B cell (primary cell): ENCODE data around the gene PDCD4. TPM values are rescaled to one million over a fixed set of nuclear protein-coding genes. Genes with fewer than 3 reads are reported as not detected.

ENCODE experiments used
- ATAC-seq: fragments of 200-7000 bp; cut with Tn5 transposase; one replicate; pipeline ENCODE4 v1.10.0; 2021; ENCODE audit warnings: low read depth, mild to moderate bottlenecking, moderate number of reproducible peaks, moderate library complexity
- CTCF ChIA-PET: fragments of 350-600 bp; sonication (Branson Sonifier 250); formaldehyde crosslinking; loops from one replicate; lab custom pipeline; 2021; ENCODE audit warnings: antibody characterized with exemption, inconsistent platforms; lab: Charles Lee
- POLR2A ChIA-PET: fragments of 350-600 bp; sonication (Branson Sonifier 250); formaldehyde crosslinking; loops from one replicate; lab custom pipeline; 2021; ENCODE audit warnings: antibody characterized with exemption; lab: Charles Lee
- DNase-seq: peaks from one replicate; pipeline ENCODE4 v3.0.0; 2013
- H2AFZ ChIP-seq: 2 replicates; pipeline ENCODE4 v1.6.1; 2012; ENCODE audit warnings: mild to moderate bottlenecking, low read depth, low read length; ENCODE audit not compliant: insufficient read depth, poor library complexity, severe bottlenecking
- H3K27ac ChIP-seq, 2 donors: 1 replicate in 1 of 2; 2 replicates in 1 of 2; pipeline ENCODE4 v1.5.1; 2012 to 2013; ENCODE audit warnings: low read length in 2 of 2, mild to moderate bottlenecking in 2 of 2, moderate library complexity in 1 of 2
- H3K27me3 ChIP-seq, 4 experiments: fragments of 200-600 bp in 1 of 4; sonication (generic) in 1 of 4; replicated peaks in 1 of 4; 1 replicate in 2 of 4; 2 replicates in 2 of 4; pipeline versions ENCODE4 v1.6.1 to v1.7.0; 2013 to 2016; ENCODE audit warnings: low read length in 3 of 4, mild to moderate bottlenecking in 2 of 4, mixed read lengths in 1 of 4, moderate library complexity in 1 of 4; ENCODE audit not compliant: insufficient read depth in 4 of 4, control insufficient read depth in 3 of 4; ENCODE audit errors: control extremely low read depth in 1 of 4
- H3K36me3 ChIP-seq, 2 experiments: replicated peaks in 1 of 2; 1 replicate in 1 of 2; 2 replicates in 1 of 2; pipeline versions ENCODE4 v1.6.1 to v1.7.1; 2013; ENCODE audit warnings: low read length in 1 of 2; ENCODE audit not compliant: insufficient read depth in 2 of 2, control insufficient read depth in 1 of 2; ENCODE audit errors: control extremely low read depth in 1 of 2, extremely low read depth in 1 of 2
- H3K4me1 ChIP-seq, 2 donors: fragments of 200-600 bp in 1 of 2; sonication (generic) in 1 of 2; 1 replicate in 1 of 2; 2 replicates in 1 of 2; pipeline versions ENCODE4 v1.5.1 to v1.6.1; 2013 to 2017; ENCODE audit warnings: low read length in 2 of 2; ENCODE audit not compliant: control insufficient read depth in 2 of 2, insufficient read depth in 2 of 2
- H3K4me2 ChIP-seq: replicated peaks from 2 replicates; pipeline ENCODE3; 2012; ENCODE audit warnings: mild to moderate bottlenecking, low read depth, low read length; ENCODE audit not compliant: poor library complexity, severe bottlenecking
- H3K4me3 ChIP-seq, 5 experiments: fragments of 200-600 bp in 1 of 5; sonication (generic) in 1 of 5; 1 replicate in 3 of 5; 2 replicates in 2 of 5; pipeline versions ENCODE4 v1.5.1 to v1.7.0; 2011 to 2016; ENCODE audit warnings: low read length in 4 of 5, mild to moderate bottlenecking in 4 of 5, low read depth in 2 of 5, control low read depth in 1 of 5, moderate library complexity in 1 of 5; ENCODE audit not compliant: insufficient read depth in 1 of 5; ENCODE audit errors: control extremely low read depth in 1 of 5, extremely low read depth in 1 of 5
- H3K79me2 ChIP-seq: fragments of 200-600 bp; sonication (generic); one replicate; pipeline ENCODE4 v1.6.0; 2016; ENCODE audit warnings: low read length; ENCODE audit not compliant: control insufficient read depth, insufficient read depth
- H3K9ac ChIP-seq: fragments of 200-600 bp; sonication (generic); 2 replicates; pipeline ENCODE4 v1.6.1; 2017; ENCODE audit warnings: mild to moderate bottlenecking, low read length, moderate library complexity
- H3K9me3 ChIP-seq, 3 donors: one replicate each; pipeline versions ENCODE4 v1.6.1 to v1.7.1; 2013; ENCODE audit warnings: low read length in 2 of 3; ENCODE audit not compliant: control insufficient read depth in 2 of 3, insufficient read depth in 1 of 3; ENCODE audit errors: control extremely low read depth in 1 of 3
- H4K20me1 ChIP-seq: 2 replicates; pipeline ENCODE4 v1.6.0; 2012; ENCODE audit warnings: mild to moderate bottlenecking, low read length; ENCODE audit not compliant: insufficient read depth, control insufficient read depth, poor library complexity, severe bottlenecking
- H3K27ac Mint-ChIP-seq: one replicate; pipeline ENCODE4 v1.8.0; 2021; ENCODE audit warnings: mixed read lengths
- H3K27me3 Mint-ChIP-seq: one replicate; pipeline ENCODE4 v1.8.0; 2021; ENCODE audit warnings: mixed read lengths
- H3K4me1 Mint-ChIP-seq: one replicate; pipeline ENCODE4 v1.8.0; 2021; ENCODE audit warnings: mixed read lengths
- H3K4me3 Mint-ChIP-seq: one replicate; pipeline ENCODE4 v1.8.0; 2021; ENCODE audit warnings: mixed read lengths
- H3K9me3 Mint-ChIP-seq: one replicate; pipeline ENCODE4 v1.8.0; 2022; ENCODE audit warnings: mixed read lengths; ENCODE audit not compliant: insufficient read depth
- CTCF ChIP-seq: fragments of 200-600 bp; IDR thresholded peaks from one replicate; pipeline ENCODE4 v1.8.0; 2022; ENCODE audit warnings: antibody characterized with exemption, mild to moderate bottlenecking
- EZH2 ChIP-seq: IDR thresholded peaks from 2 replicates; pipeline ENCODE4 v1.6.1; 2012; ENCODE audit warnings: borderline replicate concordance, low read depth, mild to moderate bottlenecking, moderate library complexity, low read length; ENCODE audit not compliant: insufficient read depth, poor library complexity, severe bottlenecking
- WGBS: methylation state at CpG from one replicate; pipeline ENCODE4 v1.1.5; 2013; ENCODE audit warnings: missing lambda C conversion rate; ENCODE audit not compliant: insufficient coverage; 5-methylcytosine and 5-hydroxymethylcytosine counted together
- intact Hi-C: fragments of 100-400 bp; cut with micrococcal nuclease; formaldehyde crosslinking; loops from one replicate; pipeline ENCODE4 v1.10.0; 2022
- polyA plus RNA-seq: library from polyadenylated mRNA; depleted of rRNA; stranded (reverse); fragments of >200 nt; gene quantifications from 2 replicates; pipeline ENCODE4 v1.2.3, GENCODE V29; 2012
- total RNA-seq, 2 donors: library from RNA; stranded (reverse); fragments of 120-200 nt in 1 of 2; gene quantifications; 1 replicate in 1 of 2; 2 replicates in 1 of 2; pipeline versions ENCODE4 v1.2.3 to v1.2.4, GENCODE V29; 2013 to 2022

Gene PDCD4
- total and polyA plus RNA-seq, 2 donors (not counting 1 experiment from before 2014, with no cell fraction given) = 33.9 to 169 TPM

DNA sequence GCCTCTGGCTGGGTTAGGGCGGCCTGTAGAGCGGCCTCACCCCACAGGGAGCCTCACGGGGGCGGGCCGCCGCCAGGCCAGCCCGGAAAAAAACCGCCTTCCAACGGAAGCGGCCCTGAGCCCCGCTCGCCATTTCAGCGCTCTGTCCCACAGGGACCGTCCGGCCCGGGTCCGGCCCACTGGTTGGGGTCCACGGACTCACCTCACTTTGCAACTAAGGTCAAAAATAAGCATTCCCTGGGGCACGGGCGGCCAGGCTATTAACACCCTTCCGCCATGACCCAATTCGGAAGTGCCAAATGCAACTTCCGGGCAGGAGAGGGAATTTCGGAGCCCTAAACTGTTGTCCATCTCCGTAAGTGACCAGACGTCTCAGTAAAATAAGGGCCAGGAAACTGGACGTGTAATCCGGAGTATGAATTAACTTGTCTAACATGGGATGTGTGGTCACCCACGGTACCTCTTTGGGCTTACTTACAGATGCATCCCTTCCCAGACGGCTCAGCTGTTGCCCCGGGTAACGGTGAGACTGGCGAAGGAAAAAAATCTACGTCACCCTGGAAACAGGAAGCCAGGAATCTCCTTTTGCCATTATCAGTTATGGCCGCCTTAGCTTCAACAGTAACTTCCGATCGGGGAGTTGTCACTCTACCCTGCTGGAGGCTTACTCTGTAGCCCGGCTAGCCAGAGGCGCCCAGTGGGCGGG lies 47.1 kb downstream of the PDCD4 start, which contains the start of gene BBIP1:
BBIP1 (minus strand) TSS at position 538 of the 706 bp plus-strand sequence. CDS start 1,023 bp downstream, outside the sequence.
- TF ChIP-seq EZH2 (no peak), CTCF (no peak)
- POLR2A ChIA-PET = interaction anchor here (0.6 to 1.8 kb wide), 12 partner anchors 18 to 692 kb away, joined by 3 to 8 read pairs (median 4); partner anchors contain the start of genes PDCD4 and SMNDC1
- Histone ChIP-seq H3K4me1 (peaks cover 16 to 33% of the 10 kb centered on the region in 2 donors), H3K27ac (peak within 1 kb of the TSS; percentile 95 to 99), H3K9ac (peak within 1 kb of the TSS; percentile 100), H3K9me3 (no peaks in the 10 kb centered on the region), H4K20me1 (peaks cover 19% of the 10 kb centered on the region), H3K79me2 (peaks cover 50% of the 10 kb centered on the region), H3K27me3 (no peaks in the 10 kb centered on the region), H3K36me3 (peaks cover 0 to 4% of the 10 kb centered on the region in 2 experiments), H3K4me3 (peak within 1 kb of the TSS; percentile 78 to 100 (median 97)), H3K4me2 (peak within 1 kb of the TSS; percentile 88), H2AFZ (peak within 1 kb of the TSS; percentile 73)
- ATAC-seq (peak; percentile 48), DNase-seq (peak; percentile 99)
- intact Hi-C loops = loop anchor here (1.0 to 2.0 kb wide), 6 partner anchors 46 to 910 kb away; partner anchors contain the start of gene SMC3
- Mint-ChIP-seq H3K27me3 (no peaks in the 10 kb centered on the region), H3K4me3 (peak within 1 kb of the TSS; percentile 98), H3K4me1 (peaks cover 49% of the 10 kb centered on the region), H3K27ac (peak within 1 kb of the TSS; percentile 100), H3K9me3 (no peaks in the 10 kb centered on the region)
- CTCF ChIA-PET = interaction anchor here (0.8 to 3.3 kb wide), 9 partner anchors 14 to 246 kb away, joined by 3 to 26 read pairs (median 3); partner anchors contain the start of gene PDCD4
- WGBS = under 1% methylated on average over 37 of the region's 40 CpGs
